ENCODE data around the gene LORICRIN.

- TF ChIP-seq CHD2 (IDR thresholded peaks at IDR 0.05; ENCODE audit: low read length, partially characterized antibody) (no peak), KDM5A (IDR thresholded peaks at IDR 0.05) (no peak), RAD21 (conservative IDR thresholded peaks at IDR 0.05 in 1 of 2, IDR thresholded peaks at IDR 0.05 in 1 of 2) (no peak), POLR2A (IDR thresholded peaks at IDR 0.05; ENCODE audit: low read length) (no peak), CTCF (IDR thresholded peaks at IDR 0.05) (no peak)
Observed at GRCh38 chr1:153251562-153251961, 7.9 kb upstream of the LORICRIN start.

All from A549 (cell line).